GM21529 (cell line): ENCODE data around the gene CANT1.

ENCODE experiments used
- ATAC-seq: cut with Tn5 transposase; IDR thresholded peaks from one replicate; pipeline ENCODE4 v1.9.1; 2021; ENCODE audit not compliant: unreplicated experiment

The CANT1 gene

DNA sequence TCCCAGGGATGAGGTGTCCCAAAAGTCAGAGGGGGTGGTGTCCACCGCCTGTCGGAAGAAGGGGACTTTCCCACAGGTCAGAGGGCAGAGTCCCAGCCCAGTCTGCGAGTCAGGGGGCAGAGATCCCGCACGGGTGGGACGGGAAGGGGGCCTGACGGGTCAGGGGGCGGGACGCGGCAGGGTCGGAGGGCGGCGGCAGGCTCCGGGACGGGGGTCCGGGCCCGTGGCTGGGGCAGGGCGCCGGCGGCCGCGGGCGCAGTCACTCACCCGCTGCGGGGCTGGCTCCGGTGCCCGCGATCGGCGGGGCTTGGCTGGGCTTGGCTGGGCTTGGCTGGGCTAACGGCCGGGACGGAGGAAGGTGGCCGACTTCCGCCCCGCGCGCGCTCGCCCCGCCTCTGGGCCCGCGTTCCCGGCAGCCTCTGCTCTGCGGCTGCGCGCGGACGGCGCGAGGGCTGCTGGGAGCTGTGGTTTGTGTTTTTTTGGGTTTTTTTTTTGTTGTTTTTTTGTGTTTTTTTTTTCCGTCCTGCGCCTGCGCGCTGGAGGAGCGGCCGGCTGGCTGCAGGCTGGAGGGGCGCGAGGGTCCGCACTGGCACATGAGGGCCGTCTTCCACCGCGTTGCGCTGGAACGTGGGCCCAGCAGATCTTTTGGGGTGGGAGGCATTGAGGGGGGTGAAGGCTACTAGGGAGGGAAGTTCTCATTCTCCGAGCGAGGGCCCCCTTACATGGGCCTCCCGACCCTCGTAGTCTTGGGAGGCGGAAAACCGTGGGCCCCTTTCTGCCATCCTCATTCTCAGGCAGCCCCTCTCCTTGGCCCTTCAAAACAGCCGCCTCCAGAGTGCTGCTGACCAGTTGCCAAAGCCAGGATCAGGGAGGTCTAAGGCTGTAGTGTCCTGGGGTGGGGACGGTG lies at the start of gene CANT1:
Gene CANT1, minus strand, starts transcription at position 368 of the 907 bp plus-strand sequence. CDS start 12,142 bp downstream, outside the sequence.
- peak; percentile 89 for ATAC-seq

GRCh38 chr17:79057737-79058385 lies 48.3 kb upstream of the CANT1 start:
- ATAC-seq: no peak

- no peak for ATAC-seq
Measured at GRCh38 chr17:79055197-79055596, 45.6 kb upstream of the CANT1 start.

- no peak for ATAC-seq
Measured at GRCh38 chr17:79054200-79054960, 44.8 kb upstream of the CANT1 start.

GRCh38 chr17:79053251-79053925 lies 43.8 kb upstream of the CANT1 start:
- no peak for ATAC-seq

GRCh38 chr17:79052131-79052530 lies 42.6 kb upstream of the CANT1 start:
- no peak for ATAC-seq

GRCh38 chr17:79051306-79051705 lies 41.7 kb upstream of the CANT1 start:
- ATAC-seq: no peak

DNA sequence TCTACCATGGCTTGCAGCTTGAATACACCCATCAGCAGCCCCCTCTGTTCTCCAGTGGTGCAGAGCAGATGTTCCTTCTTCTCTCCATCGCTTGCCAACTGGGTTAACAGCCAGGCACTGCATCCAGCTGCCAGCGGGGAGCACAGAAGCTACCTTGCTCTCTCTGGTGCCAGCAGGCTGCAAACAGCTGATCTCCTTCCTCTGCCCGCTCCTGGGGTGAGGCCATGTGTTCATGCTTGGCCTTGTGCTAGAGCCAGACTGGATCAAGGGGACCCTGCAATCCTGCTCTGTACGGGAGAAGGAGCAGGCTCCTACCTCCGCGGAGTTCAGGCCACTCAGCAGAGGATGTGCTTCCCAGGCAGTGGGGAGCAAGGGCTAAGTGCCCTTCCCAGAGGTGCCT lies 41.0 kb upstream of the CANT1 start:
- ATAC-seq: no peak

DNA sequence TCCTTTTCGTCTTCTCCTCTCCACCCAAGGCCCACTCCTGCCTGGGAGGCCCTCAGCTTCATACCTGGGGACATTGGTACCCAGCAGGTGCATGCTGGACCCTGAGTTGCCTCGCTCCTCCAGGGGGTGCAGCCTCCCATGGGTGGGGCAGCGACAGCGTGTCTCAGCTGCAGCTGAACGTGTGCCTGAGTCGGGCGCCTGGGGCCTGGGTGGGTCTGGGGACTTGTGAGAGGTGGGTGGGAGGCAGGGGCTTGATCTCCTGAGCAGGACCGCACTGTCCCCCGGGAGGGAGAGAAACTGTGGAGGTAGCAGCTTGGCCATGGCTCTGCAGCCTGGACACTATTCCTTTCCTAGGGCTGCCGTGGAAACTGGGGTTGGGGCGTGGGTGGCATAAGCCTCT lies 40.3 kb upstream of the CANT1 start:
- no peak for ATAC-seq

DNA sequence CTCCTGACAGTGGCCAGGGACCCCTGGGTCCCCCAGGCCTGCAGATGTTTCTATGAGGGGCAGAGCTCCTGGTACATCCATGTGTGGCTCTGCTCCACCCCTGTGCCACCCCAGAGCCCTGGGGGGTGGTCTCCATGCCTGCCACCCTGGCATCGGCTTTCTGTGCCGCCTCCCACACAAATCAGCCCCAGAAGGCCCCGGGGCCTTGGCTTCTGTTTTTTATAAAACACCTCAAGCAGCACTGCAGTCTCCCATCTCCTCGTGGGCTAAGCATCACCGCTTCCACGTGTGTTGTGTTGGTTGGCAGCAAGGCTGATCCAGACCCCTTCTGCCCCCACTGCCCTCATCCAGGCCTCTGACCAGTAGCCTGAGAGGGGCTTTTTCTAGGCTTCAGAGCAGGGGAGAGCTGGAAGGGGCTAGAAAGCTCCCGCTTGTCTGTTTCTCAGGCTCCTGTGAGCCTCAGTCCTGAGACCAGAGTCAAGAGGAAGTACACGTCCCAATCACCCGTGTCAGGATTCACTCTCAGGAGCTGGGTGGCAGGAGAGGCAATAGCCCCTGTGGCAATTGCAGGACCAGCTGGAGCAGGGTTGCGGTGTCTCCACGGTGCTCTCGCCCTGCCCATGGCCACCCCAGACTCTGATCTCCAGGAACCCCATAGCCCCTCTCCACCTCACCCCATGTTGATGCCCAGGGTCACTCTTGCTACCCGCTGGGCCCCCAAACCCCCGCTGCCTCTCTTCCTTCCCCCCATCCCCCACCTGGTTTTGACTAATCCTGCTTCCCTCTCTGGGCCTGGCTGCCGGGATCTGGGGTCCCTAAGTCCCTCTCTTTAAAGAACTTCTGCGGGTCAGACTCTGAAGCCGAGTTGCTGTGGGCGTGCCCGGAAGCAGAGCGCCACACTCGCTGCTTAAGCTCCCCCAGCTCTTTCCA lies 39.5 kb upstream of the CANT1 start:
- no peak for ATAC-seq

- ATAC-seq: no peak
Measured at GRCh38 chr17:79047923-79048825, 38.6 kb upstream of the CANT1 start.

DNA sequence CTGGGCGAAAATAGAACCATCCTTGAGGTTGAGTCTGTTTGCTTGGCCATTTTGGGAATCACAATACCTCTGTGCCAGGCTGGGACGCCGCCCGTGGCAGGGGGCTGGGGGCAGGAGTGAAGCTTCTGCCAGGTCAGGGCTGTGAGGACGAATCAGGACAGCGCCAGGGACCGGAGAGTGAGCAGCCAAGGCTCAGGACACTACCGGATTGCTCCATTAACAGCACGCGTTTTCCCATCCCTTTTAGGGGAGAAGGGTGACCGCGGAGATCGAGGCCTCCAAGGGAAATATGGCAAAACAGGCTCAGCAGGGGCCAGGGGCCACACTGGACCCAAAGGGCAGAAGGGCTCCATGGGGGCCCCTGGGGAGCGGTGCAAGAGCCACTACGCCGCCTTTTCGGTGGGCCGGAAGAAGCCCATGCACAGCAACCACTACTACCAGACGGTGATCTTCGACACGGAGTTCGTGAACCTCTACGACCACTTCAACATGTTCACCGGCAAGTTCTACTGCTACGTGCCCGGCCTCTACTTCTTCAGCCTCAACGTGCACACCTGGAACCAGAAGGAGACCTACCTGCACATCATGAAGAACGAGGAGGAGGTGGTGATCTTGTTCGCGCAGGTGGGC lies 37.8 kb upstream of the CANT1 start:
- ATAC-seq: no peak

GRCh38 chr17:79046916-79047280 lies 37.3 kb upstream of the CANT1 start:
- no peak for ATAC-seq

- no peak for ATAC-seq
Measured at GRCh38 chr17:79046197-79046915, 36.8 kb upstream of the CANT1 start.

DNA sequence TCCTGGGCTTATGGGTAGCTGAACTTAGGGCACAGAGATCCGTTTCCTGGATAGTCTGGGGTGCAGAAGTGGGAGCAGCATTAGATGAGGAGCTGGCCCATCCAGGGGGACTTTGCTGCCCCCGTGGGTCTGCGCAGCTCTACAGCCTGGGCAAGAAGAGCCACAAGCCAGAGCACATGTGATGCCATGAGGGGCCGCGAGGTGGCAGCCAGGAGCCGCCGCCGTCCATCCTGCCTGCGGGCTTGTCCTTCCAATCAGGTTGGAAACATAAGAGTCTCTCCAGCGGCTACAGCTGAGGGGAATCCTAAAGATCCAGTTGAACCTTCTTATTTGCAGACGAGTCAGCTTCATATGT lies 36.3 kb upstream of the CANT1 start:
- ATAC-seq: no peak

DNA sequence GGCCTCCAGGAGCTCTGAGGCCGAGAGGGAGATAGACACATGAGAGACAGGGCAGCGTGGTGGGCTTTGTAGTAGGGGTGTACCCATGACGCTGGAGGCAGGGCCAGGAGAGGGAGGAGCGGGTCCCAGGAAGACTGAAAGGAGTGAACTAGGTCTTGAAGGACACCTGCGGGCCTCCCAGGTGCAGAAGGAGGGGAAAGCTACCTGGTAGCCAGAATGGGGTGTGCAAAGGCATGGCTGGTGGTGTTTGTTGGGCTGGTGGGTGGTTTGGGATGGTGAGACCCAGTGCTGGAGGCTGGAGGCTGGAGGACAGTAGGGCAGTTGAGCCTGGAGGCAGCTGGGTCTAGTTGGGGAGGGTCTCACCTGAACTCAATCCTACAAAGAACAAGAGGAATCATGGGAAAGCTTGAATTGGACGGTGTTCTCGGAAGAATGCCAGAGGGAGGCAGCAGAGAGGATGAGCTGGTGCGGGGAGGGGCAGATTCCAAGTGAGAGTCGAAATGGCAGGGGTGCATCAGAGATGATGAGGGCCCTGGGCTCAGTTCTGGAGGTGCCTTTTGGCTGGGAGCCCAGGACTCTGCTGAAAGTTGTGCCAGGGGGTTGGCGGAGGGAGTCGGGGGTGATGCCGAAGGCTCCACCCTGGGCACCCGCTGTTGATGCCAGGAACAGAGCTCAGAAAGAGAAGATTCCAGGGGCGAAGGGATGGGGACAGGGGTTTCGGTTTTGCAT lies 35.6 kb upstream of the CANT1 start:
- no peak for ATAC-seq

- no peak for ATAC-seq
Measured at GRCh38 chr17:79044462-79044861, 34.9 kb upstream of the CANT1 start.
